ENCODE results near the gene PDE4B. TPM values are rescaled to one million over a fixed set of nuclear protein-coding genes. Genes with fewer than 3 reads are reported as not detected.

Gene PDE4B
- total RNA-seq, 2 donors from 2014 or later: 4.3 to 18.0 TPM

DNA sequence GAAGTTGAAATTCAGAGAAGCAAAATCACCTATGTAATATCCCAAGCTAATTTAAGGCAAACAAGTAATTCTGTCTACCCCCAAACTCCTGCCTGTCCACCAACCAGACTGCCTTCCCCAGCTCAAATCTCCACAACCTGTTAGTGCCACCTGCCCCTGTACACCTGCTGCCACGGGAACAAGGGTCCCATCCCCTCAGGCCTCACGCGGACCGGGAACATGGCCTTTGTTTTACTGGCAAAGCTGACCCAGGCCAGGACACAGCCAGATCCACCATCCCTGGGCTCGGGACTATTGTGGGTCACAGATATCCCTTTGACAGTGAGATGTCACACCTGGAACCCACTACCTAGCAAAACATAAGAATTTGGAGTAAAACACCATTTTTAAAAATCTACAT lies 601.9 kb downstream of the PDE4B start:
- 91 to 100% methylated on average over 1 to 5 of the region's 5 CpGs for WGBS, 2 experiments (ENCODE audit: insufficient coverage in 1 of 2, insufficient read length in 1 of 2)
- no peaks in the 10 kb centered on the region for H3K36me3 Mint-ChIP-seq (ENCODE audit: low read depth)
- DNase-seq: no peak

DNA sequence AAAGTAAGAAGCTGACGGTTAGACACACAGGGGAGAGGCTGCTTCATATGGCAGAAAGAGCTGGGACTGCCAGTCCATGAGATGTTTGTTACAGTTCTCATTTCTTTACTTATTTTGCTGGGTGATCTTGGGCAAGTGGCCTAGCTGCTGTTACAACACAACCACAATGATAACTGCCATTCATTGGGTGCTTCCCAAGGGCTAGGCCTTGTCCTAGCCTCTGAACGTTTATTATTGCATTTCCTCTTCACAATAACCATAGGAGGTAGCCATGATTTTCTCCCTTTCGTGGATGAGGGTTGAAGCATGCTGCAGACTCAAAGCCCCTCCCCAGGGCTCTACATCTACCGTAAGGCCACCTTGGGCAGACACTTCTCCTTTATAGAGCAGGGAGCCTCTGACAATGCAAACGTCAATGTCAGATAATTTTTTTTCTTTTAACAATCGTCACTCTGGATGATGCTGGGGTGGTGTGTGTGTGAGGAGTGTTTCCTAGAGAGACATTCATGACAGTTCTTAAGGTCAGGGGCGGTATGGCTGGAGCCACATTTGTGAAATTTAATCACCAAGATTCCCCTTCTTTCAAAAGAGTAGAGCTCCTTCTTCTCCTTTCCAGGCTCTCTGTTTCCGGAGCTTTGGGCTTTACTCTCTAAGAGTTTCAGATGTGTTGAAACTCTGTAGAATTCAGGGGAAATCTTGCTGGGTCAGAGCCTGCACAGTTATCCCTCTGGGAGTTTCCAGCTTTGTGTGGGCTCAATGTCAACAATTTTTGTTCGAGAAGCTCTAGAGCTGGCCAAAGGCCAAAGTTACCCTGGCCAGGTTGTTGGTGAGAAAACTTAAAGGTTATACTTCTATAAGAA lies 602.7 kb downstream of the PDE4B start:
- no peak overlapping the region for H3K27ac Mint-ChIP-seq
- H3K9me3 Mint-ChIP-seq: peaks cover 3% of the 10 kb centered on the region
- no peaks in the 10 kb centered on the region for H3K4me1 Mint-ChIP-seq
- TF ChIP-seq, protein P1, sequence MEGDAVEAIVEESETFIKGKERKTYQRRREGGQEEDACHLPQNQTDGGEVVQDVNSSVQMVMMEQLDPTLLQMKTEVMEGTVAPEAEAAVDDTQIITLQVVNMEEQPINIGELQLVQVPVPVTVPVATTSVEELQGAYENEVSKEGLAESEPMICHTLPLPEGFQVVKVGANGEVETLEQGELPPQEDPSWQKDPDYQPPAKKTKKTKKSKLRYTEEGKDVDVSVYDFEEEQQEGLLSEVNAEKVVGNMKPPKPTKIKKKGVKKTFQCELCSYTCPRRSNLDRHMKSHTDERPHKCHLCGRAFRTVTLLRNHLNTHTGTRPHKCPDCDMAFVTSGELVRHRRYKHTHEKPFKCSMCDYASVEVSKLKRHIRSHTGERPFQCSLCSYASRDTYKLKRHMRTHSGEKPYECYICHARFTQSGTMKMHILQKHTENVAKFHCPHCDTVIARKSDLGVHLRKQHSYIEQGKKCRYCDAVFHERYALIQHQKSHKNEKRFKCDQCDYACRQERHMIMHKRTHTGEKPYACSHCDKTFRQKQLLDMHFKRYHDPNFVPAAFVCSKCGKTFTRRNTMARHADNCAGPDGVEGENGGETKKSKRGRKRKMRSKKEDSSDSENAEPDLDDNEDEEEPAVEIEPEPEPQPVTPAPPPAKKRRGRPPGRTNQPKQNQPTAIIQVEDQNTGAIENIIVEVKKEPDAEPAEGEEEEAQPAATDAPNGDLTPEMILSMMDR (conservative IDR thresholded peaks at IDR 0.05): no peak
- Histone ChIP-seq H3K4me1 (ENCODE audit: control insufficient read depth, insufficient read depth, low read length) (no peaks in the 10 kb centered on the region), H3K4me3 (ENCODE audit: low read length) (no peak overlapping the region), H3K9ac (ENCODE audit: extremely low read depth, low read length, poor library complexity, severe bottlenecking) (no peak overlapping the region), H3K27ac (ENCODE audit: low read depth, low read length) (no peak overlapping the region), H3K36me3 (ENCODE audit: control insufficient read depth, insufficient read depth, low read length) (no peaks in the 10 kb centered on the region), H3K9me3 (ENCODE audit: control insufficient read depth, low read length) (no peaks in the 10 kb centered on the region), H3K27me3 (ENCODE audit: control insufficient read depth, insufficient read depth, low read length, poor library complexity, severe bottlenecking) (no peaks in the 10 kb centered on the region)
- 92 to 95% methylated on average over 4 to 9 of the region's 9 CpGs for WGBS, 2 experiments (ENCODE audit: insufficient coverage in 1 of 2, insufficient read length in 1 of 2)
- no peak for DNase-seq
- no peaks in the 10 kb centered on the region for H3K36me3 Mint-ChIP-seq (ENCODE audit: low read depth)
- no peak overlapping the region for H3K4me3 Mint-ChIP-seq
- H3K27me3 Mint-ChIP-seq (ENCODE audit: insufficient read depth): no peaks in the 10 kb centered on the region

More for the DNA sequence above, 601.9 kb downstream of the PDE4B start:
- Mint-ChIP-seq H3K27ac (no peak overlapping the region), H3K4me3 (no peak overlapping the region), H3K27me3 (ENCODE audit: insufficient read depth) (no peaks in the 10 kb centered on the region), H3K4me1 (no peaks in the 10 kb centered on the region), H3K9me3 (peaks cover 5% of the 10 kb centered on the region)
- Histone ChIP-seq H3K36me3 (ENCODE audit: control insufficient read depth, insufficient read depth, low read length) (no peaks in the 10 kb centered on the region), H3K27ac (ENCODE audit: low read depth, low read length) (no peak overlapping the region), H3K27me3 (ENCODE audit: control insufficient read depth, insufficient read depth, low read length, poor library complexity, severe bottlenecking) (no peaks in the 10 kb centered on the region), H3K9ac (ENCODE audit: extremely low read depth, low read length, poor library complexity, severe bottlenecking) (no peak overlapping the region), H3K4me3 (ENCODE audit: low read length) (no peak overlapping the region), H3K4me1 (ENCODE audit: control insufficient read depth, insufficient read depth, low read length) (no peaks in the 10 kb centered on the region), H3K9me3 (ENCODE audit: control insufficient read depth, low read length) (peaks cover 3% of the 10 kb centered on the region)
- TF ChIP-seq, protein P1 (conservative IDR thresholded peaks at IDR 0.05): no peak

DNA sequence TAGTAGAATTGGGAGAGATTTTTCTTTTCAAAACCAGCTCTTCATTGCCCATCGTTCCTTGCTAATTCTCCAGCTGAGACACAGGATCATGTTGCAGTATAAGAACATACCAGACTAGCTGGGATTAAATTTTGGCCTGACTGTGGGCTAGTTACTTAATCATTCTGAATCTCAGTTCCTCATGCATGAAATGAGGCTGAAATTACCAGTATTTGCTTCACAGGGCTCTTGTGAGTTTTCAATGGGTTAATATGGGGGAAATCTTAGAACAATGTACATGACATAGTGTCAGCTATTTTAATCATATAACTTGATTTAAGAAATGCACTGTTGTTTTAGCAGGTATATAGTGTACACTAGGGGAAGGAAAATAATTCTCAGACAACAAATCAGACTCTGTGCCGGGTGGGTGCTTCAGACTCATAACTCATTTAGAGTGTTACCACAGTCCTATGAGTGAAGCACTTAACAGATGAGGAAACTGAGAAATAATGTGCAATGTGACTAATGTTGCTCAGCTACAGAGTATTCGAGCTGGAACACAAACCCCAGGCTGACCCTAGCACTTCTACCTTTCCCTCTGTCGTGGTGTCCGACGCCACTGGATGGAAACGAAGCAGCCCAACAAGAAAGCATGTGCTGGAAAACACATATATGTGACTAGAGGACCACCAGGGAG lies 603.7 kb downstream of the PDE4B start:
- Mint-ChIP-seq H3K27me3 (ENCODE audit: insufficient read depth) (no peaks in the 10 kb centered on the region), H3K4me1 (no peaks in the 10 kb centered on the region), H3K9me3 (no peaks in the 10 kb centered on the region), H3K27ac (no peak overlapping the region), H3K36me3 (ENCODE audit: low read depth) (no peaks in the 10 kb centered on the region), H3K4me3 (no peak overlapping the region)
- H3K4me3 ChIP-seq (ENCODE audit: low read length): no peak overlapping the region
- no peaks in the 10 kb centered on the region for H3K27me3 ChIP-seq (ENCODE audit: control insufficient read depth, insufficient read depth, low read length, poor library complexity, severe bottlenecking)
- DNase-seq: no peak
- TF ChIP-seq, protein P1 (conservative IDR thresholded peaks at IDR 0.05): no peak
- WGBS, 2 experiments (ENCODE audit: insufficient coverage in 1 of 2, insufficient read length in 1 of 2): 83 to 93% methylated on average over 1 to 7 of the region's 7 CpGs
- H3K36me3 ChIP-seq (ENCODE audit: control insufficient read depth, insufficient read depth, low read length): no peaks in the 10 kb centered on the region
- no peak overlapping the region for H3K27ac ChIP-seq (ENCODE audit: low read depth, low read length)
- H3K9ac ChIP-seq (ENCODE audit: extremely low read depth, low read length, poor library complexity, severe bottlenecking): no peak overlapping the region
- no peaks in the 10 kb centered on the region for H3K4me1 ChIP-seq (ENCODE audit: control insufficient read depth, insufficient read depth, low read length)
- no peaks in the 10 kb centered on the region for H3K9me3 ChIP-seq (ENCODE audit: control insufficient read depth, low read length)

Measured in endodermal cell (in vitro differentiated cells).